Right ventricle myocardium superior (tissue), 1 donor: ENCODE results near the gene GNB1L. TPM values are rescaled to one million over a fixed set of nuclear protein-coding genes. Genes with fewer than 3 reads are reported as not detected.

Experiments
- ATAC-seq: fragments of 200-7000 bp; cut with Tn5 transposase; one replicate; pipeline ENCODE4 v1.9.1; 2020; ENCODE audit warnings: mild to moderate bottlenecking; ENCODE audit not compliant: poor library complexity
- DNase-seq: peaks from one replicate; pipeline ENCODE4 v3.0.0-alpha.2; 2020
- intact Hi-C: fragments of 100-400 bp; cut with DNase I; formaldehyde crosslinking; loops from one replicate; pipeline ENCODE4 v1.11.2; 2022
- total RNA-seq: library from RNA; stranded (reverse); fragmentation: NEBNext Ultra II Directional; extraction: Animal tissue kit (Norgen Biotek cat#: 25700); gene quantifications from one replicate; pipeline ENCODE4 v1.2.1, GENCODE V29; 2021
- donor health status: DM: no; HTN: yes; CAD: no; lungs with severe emphysema.

The GNB1L gene
- total RNA-seq, 1 donor from 2014 or later, result 2.5 TPM

DNA sequence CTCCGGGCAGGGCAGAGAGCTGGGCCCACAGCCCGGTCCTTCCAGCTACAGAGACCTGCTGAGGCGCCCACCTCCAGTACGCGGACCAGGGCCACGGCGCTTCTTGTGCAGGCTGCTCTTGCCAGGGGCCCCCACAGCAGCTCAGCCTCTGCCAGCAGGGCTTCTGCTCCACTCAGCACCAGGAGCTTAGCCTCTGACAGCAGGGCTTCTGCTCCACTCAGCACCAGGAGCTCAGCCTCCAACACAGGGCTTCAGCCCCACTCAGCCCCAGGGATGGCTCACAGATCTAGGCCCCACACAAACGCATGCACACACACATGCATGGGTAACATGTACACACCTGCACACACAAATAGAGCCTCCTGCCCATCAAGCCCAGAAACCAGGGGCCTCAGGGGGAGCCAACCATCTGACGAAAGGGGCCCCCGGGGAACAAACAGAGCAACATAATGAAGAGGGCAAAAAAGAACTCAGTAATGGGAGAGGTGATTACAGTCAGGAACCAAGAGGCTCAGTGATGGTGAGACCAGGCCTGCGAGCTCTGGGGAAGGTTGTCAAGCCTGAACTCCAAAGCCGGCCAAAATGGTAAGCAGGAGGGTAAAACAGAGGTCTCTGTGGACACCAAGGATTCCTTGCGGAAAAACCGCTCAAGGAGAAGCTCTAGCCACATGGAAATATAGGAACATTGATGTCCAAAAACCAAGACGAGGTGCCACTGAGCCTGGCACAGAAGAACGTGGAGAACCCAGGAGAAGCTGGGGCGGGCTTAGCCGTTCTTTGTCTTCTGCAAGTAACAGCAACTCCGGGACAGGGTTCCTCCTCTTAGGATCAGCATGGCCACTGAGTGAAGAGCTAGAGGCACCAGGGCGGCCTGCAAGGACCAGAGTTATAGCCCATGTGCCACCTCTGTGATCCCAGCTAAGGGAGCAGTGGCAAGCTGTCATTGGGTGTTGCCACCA, 46.5 kb downstream of the GNB1L start:
- ATAC-seq (no peak), DNase-seq (no peak)
- intact Hi-C loops, result loop anchor here (5.0 kb wide), 1 partner anchor 44 kb away; the partner anchor contains the start of genes GNB1L and RTL10

- ATAC-seq (no peak), DNase-seq (no peak)
- intact Hi-C loops, result loop anchor here (5.0 kb wide), 1 partner anchor 45 kb away; the partner anchor contains the start of genes GNB1L and RTL10
Measured at GRCh38 chr22:19807161-19807913, 47.3 kb downstream of the GNB1L start.

DNA sequence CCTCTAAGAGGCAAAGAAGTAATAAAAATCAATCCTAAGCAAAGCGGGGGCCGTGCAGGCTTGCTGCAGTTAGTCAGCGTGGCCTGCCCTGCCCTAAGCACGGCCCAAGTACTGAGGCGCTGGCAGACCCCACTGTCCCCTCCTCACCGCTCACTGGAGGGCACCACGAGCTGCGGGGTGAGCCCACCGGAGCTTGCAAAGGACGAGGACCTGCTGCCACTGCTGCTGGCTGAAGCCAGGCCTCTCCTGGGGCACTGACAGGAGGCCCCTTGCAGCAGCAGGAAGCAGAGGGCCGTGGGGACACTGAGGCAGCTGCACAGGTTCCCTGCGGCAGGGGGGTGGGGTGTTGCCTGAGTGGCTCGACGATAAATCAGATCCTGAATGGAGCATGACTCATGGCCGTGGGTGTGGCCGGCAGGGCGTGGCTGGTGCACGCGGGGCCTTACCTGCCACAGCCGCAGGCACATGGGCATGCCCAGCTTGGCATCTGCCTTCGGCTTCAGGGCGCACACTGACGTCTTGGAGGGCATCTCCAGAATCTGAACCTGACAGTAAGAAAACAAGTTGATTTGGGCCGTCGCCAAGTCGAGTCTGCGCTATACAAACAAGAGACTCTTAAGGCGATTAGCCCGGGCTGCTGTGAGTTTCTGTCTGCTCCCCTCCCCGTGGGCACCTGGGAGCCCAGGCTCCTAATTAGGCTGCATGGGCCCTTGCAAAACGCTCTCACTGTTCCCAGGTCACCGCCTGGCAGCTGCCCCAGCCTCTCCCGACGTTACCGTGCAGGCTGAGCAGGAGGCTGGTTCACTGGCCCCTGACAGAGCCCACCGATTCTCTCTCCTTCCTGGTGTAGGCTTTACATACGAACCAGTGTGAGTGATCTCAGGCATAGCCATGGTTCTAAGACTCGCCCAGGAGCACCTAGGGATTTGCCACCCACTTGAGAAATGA, 48.2 kb downstream of the GNB1L start:
- intact Hi-C loops, result loop anchor here (5.0 kb wide), 1 partner anchor 46 kb away; the partner anchor contains the start of genes GNB1L and RTL10
- DNase-seq, result no peak
- no peak for ATAC-seq

- no peak for ATAC-seq
- intact Hi-C loops, result loop anchor here (5.0 kb wide), 1 partner anchor 46 kb away; the partner anchor contains the start of genes GNB1L and RTL10
- no peak for DNase-seq
Measured at GRCh38 chr22:19805821-19806212, 48.9 kb downstream of the GNB1L start.

GRCh38 chr22:19803736-19804267, 50.9 kb downstream of the GNB1L start:
- intact Hi-C loops, result no loop called here
- DNase-seq (no peak), ATAC-seq (no peak)

DNA sequence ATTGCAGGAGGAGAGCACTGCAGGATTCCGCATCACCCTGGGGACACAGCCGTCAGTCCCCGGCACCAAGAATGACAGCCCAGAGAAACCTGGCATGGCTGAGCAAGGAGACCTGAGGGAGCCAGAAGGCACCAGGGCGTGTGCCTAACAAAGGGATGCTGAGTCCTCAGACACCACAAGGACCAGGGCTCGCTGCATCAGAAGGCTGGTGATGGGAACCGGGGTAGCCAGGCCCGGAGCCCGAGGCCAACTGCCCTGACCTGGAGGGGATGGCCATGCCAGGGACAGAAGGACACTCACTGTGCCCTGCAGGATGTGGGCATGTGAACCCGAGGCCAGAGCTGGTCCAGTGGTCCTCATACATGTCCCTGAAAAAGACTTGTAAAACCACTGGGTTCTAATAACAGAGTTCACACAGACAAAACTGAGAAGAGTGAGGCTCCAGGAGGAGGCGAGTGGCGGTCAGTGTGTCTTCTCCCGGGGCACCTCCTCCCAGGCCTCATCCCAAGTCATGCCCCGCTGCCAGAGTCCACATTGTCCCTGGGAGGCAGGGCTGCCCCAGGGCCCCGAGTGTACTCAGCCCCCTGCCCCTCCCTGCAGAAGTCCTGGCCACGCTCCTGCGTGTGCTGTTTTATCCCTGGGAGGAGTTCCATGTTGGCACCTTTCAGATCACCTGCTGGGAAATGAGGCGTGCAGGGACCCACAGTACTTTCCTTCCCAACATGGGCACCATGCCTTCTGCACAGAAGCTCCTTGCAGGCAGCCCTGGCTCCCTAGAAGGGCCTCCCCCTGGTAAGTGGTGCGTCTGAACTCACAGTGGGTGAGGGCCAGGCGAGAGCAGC, 51.6 kb downstream of the GNB1L start:
- DNase-seq, result peak; percentile 27
- no peak for ATAC-seq
- intact Hi-C loops, result no loop called here

GRCh38 chr22:19802001-19802893, 52.4 kb downstream of the GNB1L start:
- ATAC-seq (no peak), DNase-seq (peak; percentile 35)
- intact Hi-C loops, result no loop called here

- intact Hi-C loops, result no loop called here
- no peak for ATAC-seq
Measured at GRCh38 chr22:19801340-19802000, 53.2 kb downstream of the GNB1L start.

DNA sequence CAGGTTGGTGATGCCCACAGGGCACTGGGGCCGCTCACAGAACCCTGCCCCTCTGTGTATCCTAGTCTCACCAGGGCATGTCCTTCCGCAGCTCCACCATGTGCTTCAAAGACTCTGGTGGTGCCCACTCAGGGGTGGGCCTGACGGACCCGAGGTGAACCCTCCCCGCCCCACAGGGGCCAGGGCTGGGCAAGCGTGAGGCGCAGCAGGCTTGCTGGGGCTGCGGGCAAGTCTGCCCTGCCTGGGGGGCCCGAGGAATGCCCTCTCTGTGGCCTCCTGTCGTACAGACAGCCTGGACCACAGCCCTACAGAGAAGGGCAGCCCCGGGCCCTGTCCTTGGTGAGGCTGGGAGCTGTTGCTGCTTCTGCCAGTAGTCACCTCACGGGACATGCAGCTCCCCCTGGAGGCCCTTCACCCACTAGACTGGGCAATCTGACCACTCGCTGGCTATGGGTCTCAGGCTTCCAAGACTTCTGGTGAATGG, 53.9 kb downstream of the GNB1L start:
- ATAC-seq (peak; percentile 29), DNase-seq (peak; percentile 48)
- intact Hi-C loops, result no loop called here

More at GRCh38 chr22:19801340-19802000, 53.2 kb downstream of the GNB1L start:
- DNase-seq, result peak; percentile 28

- DNase-seq, result peak; percentile 14
- no peak for ATAC-seq
- intact Hi-C loops, result no loop called here
Measured at GRCh38 chr22:19800306-19800705, 54.4 kb downstream of the GNB1L start.

DNA sequence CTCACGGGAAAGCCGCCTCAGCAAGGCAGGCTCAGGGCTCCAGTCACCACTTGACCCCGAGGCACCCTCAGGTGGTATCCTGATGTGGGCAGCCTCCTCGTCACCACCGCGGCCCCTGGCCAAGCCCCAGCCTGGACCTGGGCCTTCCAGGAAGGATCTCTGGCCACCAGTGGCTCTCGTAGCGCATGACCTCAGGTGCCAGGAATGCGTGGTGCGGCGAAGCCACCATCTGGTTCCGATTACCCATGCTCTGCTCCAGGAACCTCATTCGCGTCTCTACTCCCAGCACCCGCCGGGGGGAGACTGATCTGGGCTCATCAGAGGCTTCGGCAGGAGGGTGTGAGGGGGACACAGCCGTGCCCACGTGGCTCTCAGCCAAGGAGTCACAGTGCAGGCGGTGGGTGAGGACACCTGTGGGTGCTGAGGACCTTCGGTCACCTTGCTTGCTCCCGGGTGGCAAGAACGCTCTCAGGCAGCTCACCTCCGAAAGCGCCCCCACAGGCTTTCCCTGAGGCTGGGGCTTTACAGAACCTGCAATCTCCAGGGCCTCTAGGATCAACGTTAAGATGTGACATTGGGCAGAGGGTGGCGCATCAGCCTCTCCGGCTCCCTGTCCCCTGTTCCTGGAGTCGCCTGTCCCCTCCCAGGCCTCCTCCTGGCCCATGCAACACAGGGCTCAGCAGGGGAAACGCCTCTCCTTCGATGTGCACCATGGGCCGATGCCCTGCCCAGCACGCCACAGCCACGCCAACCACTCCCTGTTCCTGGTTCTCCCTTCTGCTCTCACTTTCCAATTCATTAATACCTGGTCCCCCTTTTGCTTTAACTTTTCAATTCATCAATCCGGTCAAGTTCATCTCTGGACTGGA, 55.1 kb downstream of the GNB1L start:
- DNase-seq (peak; percentile 56), ATAC-seq (peak; percentile 42)
- intact Hi-C loops, result no loop called here

DNA sequence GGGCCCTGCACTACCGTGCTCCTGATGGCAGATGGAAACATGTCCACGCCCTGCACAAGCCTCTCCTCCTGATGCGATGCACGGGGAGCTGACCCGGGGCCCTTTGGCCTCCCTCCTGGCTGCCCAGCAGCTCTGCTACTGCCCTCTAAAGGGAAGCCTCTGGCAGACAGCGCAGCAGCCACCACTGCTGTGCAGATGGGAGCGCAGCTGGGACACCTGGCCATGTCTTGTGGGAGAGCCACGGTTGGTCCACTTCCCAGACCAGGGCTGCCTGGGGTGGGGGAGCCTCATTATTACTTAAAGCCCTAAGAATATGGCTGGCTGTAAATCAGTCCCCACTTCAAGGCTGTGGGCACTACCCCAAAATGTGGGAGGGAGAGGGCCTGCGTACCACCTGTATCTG, 55.8 kb downstream of the GNB1L start:
- ATAC-seq (no peak), DNase-seq (peak; percentile 37)
- intact Hi-C loops, result no loop called here

DNA sequence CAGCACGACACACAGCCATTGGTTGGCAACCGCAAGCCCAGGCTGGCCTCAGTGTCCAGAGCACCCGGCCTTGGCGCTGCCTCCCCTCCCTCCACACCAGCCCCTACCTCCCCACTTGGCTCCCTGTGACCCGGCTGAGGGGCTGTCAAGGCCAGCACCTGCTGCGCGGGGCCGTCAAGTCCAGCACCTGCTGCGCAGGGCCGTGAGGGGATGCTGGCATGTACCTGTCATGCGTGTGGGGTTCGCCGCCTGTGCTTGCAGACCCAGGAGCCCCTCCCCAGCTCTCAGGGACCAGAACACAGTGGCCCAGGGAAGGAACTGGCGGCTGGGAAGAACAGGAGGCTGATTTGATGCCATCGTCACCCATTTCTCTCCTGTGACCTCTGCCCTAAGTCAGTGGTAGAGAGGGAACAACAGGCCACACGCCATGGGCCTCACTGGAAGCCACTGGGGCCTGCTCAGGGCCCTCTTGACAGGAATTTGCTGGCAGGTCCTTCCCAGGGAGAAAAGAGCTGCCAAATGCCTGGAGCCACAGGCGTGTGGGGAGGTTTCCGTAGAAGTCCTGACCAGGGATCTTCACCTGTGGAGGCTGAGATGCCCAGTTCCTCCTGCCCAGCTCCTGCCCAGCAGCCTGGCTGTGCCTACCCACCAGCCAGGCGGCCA, 56.5 kb downstream of the GNB1L start:
- intact Hi-C loops, result no loop called here
- DNase-seq (peak; percentile 42), ATAC-seq (peak; percentile 43)
